A673 (cell line): ENCODE data around the gene BCL2.

Experiments
- CTCF ChIP-seq: fragments of 300-800, 200-600 bp; sonication (generic); conservative IDR thresholded peaks from 2 replicates; pipeline ENCODE4 v1.5.1; 2017; ENCODE audit warnings: low read depth, mild to moderate bottlenecking, antibody characterized with exemption, low read length, moderate library complexity, mixed read lengths
- EZH2 ChIP-seq: fragments of 200-600 bp; sonication (generic); IDR thresholded peaks from 2 replicates; pipeline ENCODE4 v1.6.1; 2017; ENCODE audit warnings: borderline replicate concordance, low read depth, mild to moderate bottlenecking, mixed read lengths, antibody characterized with exemption, low read length; ENCODE audit not compliant: poor library complexity, severe bottlenecking

GRCh38 chr18:63253014-63253413 is 66.6 kb downstream of the BCL2 start:
- no peak for TF ChIP-seq CTCF
- TF ChIP-seq EZH2 = no peak
